Measurements from ENCODE around the gene BCAS4.

Gene BCAS4

GRCh38 chr20:50747275-50747674 is 47.6 kb upstream of the BCAS4 start:
- ChIA-PET CTCF (interaction anchor here (0.5 to 0.9 kb wide), 4 partner anchors 15 to 919 kb away, joined by 3 to 4 read pairs (median 3); no protein-coding TSS in a partner anchor), POLR2A (no interaction called here)
- TF ChIP-seq ZFP41 (tag by site-specific recombination; IDR thresholded peaks at IDR 0.05; ENCODE audit: borderline replicate concordance), result no peak
- peak; percentile 51; the same call in 1 of the 2 replicates for TF ChIP-seq ZNF362 (tag by site-specific recombination; IDR thresholded peaks at IDR 0.05)
- no peaks in the 10 kb centered on the region for H3K9me3 ChIP-seq (ENCODE audit: control insufficient read depth, insufficient read depth, low read depth, low read length)
- peaks cover 25% of the 10 kb centered on the region for H3K4me1 ChIP-seq (ENCODE audit: control insufficient read depth, insufficient read depth, low read length)
- no peak overlapping the region for H3K4me3 ChIP-seq (ENCODE audit: low read depth, low read length)
- no peak overlapping the region; the same call in 1 of the 2 replicates for H3K27ac ChIP-seq (ENCODE audit: extremely low read depth, low read depth, low read length)
- H3K36me3 ChIP-seq (ENCODE audit: control insufficient read depth in 2 of 2, insufficient read depth in 1 of 2, low read length in 2 of 2), result peaks cover 13 to 23% of the 10 kb centered on the region in 2 experiments

GRCh38 chr20:50750145-50750671 is 44.7 kb upstream of the BCAS4 start:
- Histone ChIP-seq H3K36me3 (ENCODE audit: control insufficient read depth in 2 of 2, insufficient read depth in 1 of 2, low read length in 2 of 2) (peaks cover 13 to 23% of the 10 kb centered on the region in 2 experiments), H3K4me1 (ENCODE audit: control insufficient read depth, insufficient read depth, low read length) (peaks cover 16% of the 10 kb centered on the region), H3K27ac (ENCODE audit: extremely low read depth, low read depth, low read length) (no peak overlapping the region), H3K4me3 (ENCODE audit: low read depth, low read length) (no peak overlapping the region), H3K9me3 (ENCODE audit: control insufficient read depth, insufficient read depth, low read depth, low read length) (no peaks in the 10 kb centered on the region)
- CTCF ChIA-PET, result interaction anchor here (0.5 to 2.7 kb wide), 23 partner anchors 9 to 285 kb away, joined by 3 to 40 read pairs (median 5); partner anchors contain the start of genes BCAS4 and PARD6B
- TF ChIP-seq ZNF585B (tag by site-specific recombination; IDR thresholded peaks at IDR 0.05) (no peak), TSHZ1 (tag by site-specific recombination; IDR thresholded peaks at IDR 0.05; ENCODE audit: borderline replicate concordance) (no peak), ZNF692 (tag by site-specific recombination; IDR thresholded peaks at IDR 0.05) (no peak), ZNF292 (tag by site-specific recombination; IDR thresholded peaks at IDR 0.05; ENCODE audit: borderline replicate concordance, low read depth) (no peak), ZNF670 (tag by site-specific recombination; IDR thresholded peaks at IDR 0.05; ENCODE audit: low read depth) (no peak), ZNF404 (tag by site-specific recombination; IDR thresholded peaks at IDR 0.05) (no peak), KLF7 (tag by site-specific recombination; IDR thresholded peaks at IDR 0.05; ENCODE audit: borderline replicate concordance) (no peak)
- POLR2A ChIA-PET, result interaction anchor here (0.6 to 2.0 kb wide), 3 partner anchors 19 to 628 kb away, joined by 3 to 5 read pairs (median 3); partner anchors contain the start of genes ADNP and PARD6B

- no peak overlapping the region for H3K4me3 ChIP-seq (ENCODE audit: low read depth, low read length)
- ChIA-PET CTCF (interaction anchor here (0.5 to 1.7 kb wide), 8 partner anchors 8 to 599 kb away, joined by 3 to 9 read pairs (median 3); no protein-coding TSS in a partner anchor), POLR2A (no interaction called here)
- H3K27ac ChIP-seq (ENCODE audit: extremely low read depth, low read depth, low read length), result no peak overlapping the region
- no peaks in the 10 kb centered on the region for H3K4me1 ChIP-seq (ENCODE audit: control insufficient read depth, insufficient read depth, low read length)
- peaks cover 10 to 18% of the 10 kb centered on the region in 2 experiments for H3K36me3 ChIP-seq (ENCODE audit: control insufficient read depth in 2 of 2, insufficient read depth in 1 of 2, low read length in 2 of 2)
- H3K9me3 ChIP-seq (ENCODE audit: control insufficient read depth, insufficient read depth, low read depth, low read length), result no peaks in the 10 kb centered on the region
- TF ChIP-seq ZNF140 (tag by site-specific recombination; IDR thresholded peaks at IDR 0.05), result no peak
Observed at GRCh38 chr20:50753152-50753551, 41.7 kb upstream of the BCAS4 start.

- no peaks in the 10 kb centered on the region for H3K9me3 ChIP-seq (ENCODE audit: control insufficient read depth, insufficient read depth, low read depth, low read length)
- no peak for TF ChIP-seq ZNF211 (tag by site-specific recombination; IDR thresholded peaks at IDR 0.05; ENCODE audit: low read depth)
- TF ChIP-seq ZNF112 (tag by site-specific recombination; IDR thresholded peaks at IDR 0.05), result no peak
- TF ChIP-seq INSM2 (tag by site-specific recombination; IDR thresholded peaks at IDR 0.05), result no peak
- no peak for TF ChIP-seq ZNF292 (tag by site-specific recombination; IDR thresholded peaks at IDR 0.05; ENCODE audit: borderline replicate concordance, low read depth)
- TF ChIP-seq ZNF645 (tag by site-specific recombination; IDR thresholded peaks at IDR 0.05), result no peak
- TF ChIP-seq FEZF1 (tag by site-specific recombination; IDR thresholded peaks at IDR 0.05), result no peak
- no peak for TF ChIP-seq GLIS2 (tag by site-specific recombination; IDR thresholded peaks at IDR 0.05)
- no peak for TF ChIP-seq ZNF248 (tag by site-specific recombination; IDR thresholded peaks at IDR 0.05)
- CTCF ChIA-PET, result no interaction called here
- no peaks in the 10 kb centered on the region for H3K4me1 ChIP-seq (ENCODE audit: control insufficient read depth, insufficient read depth, low read length)
- no peak overlapping the region for H3K27ac ChIP-seq (ENCODE audit: extremely low read depth, low read depth, low read length)
- H3K36me3 ChIP-seq (ENCODE audit: control insufficient read depth in 2 of 2, insufficient read depth in 1 of 2, low read length in 2 of 2), result peaks cover 5 to 12% of the 10 kb centered on the region in 2 experiments
- POLR2A ChIA-PET, result no interaction called here
- H3K4me3 ChIP-seq (ENCODE audit: low read depth, low read length), result no peak overlapping the region
Observed at GRCh38 chr20:50754420-50754819, 40.4 kb upstream of the BCAS4 start.
